Nephron (organoid): ENCODE measurements around the gene RASGRP3.

ENCODE experiments used
- H3K27ac Mint-ChIP-seq, 3 experiments: 2 replicates each; pipeline ENCODE4 v1.8.0; 2020; ENCODE audit warnings: mixed read lengths in 3 of 3, mild to moderate bottlenecking in 2 of 3, moderate library complexity in 1 of 3
- H3K27me3 Mint-ChIP-seq: 2 replicates; pipeline ENCODE4 v1.8.0; 2021; ENCODE audit warnings: low read depth, mild to moderate bottlenecking, moderate library complexity, mixed read lengths
- H3K36me3 Mint-ChIP-seq: 2 replicates; pipeline ENCODE4 v1.8.0; 2020; ENCODE audit warnings: low read depth, mixed read lengths
- H3K4me1 Mint-ChIP-seq: 2 replicates; pipeline ENCODE4 v1.8.0; 2020; ENCODE audit warnings: mixed read lengths
- H3K4me3 Mint-ChIP-seq, 3 experiments: 2 replicates each; pipeline ENCODE4 v1.8.0; 2020; ENCODE audit warnings: mild to moderate bottlenecking in 3 of 3, mixed read lengths in 3 of 3, moderate library complexity in 2 of 3
- H3K9me3 Mint-ChIP-seq: 2 replicates; pipeline ENCODE4 v1.8.0; 2020; ENCODE audit warnings: mixed read lengths
- CTCF ChIP-seq, 3 experiments: fragments of 200-600 bp; sonication (generic); IDR thresholded peaks; one replicate each; pipeline ENCODE4 v1.5.0; 2021; ENCODE audit warnings: antibody characterized with exemption in 3 of 3; ENCODE audit not compliant: unreplicated experiment in 3 of 3

RASGRP3 gene

GRCh38 chr2:33496726-33497125 lies 20.3 kb downstream of the RASGRP3 start:
- peak overlapping the region in 2 of 3 experiments; percentile 42 to 85 for H3K27ac Mint-ChIP-seq
- no peak overlapping the region for H3K4me3 Mint-ChIP-seq
- no peak for TF ChIP-seq CTCF (IDR thresholded peaks at IDR 0.05; ENCODE audit: unreplicated experiment in 3 of 3)
- H3K36me3 Mint-ChIP-seq = no peaks in the 10 kb centered on the region
- peaks cover 3% of the 10 kb centered on the region for H3K27me3 Mint-ChIP-seq
- peaks cover 2% of the 10 kb centered on the region for H3K9me3 Mint-ChIP-seq
- H3K4me1 Mint-ChIP-seq = peaks cover 19% of the 10 kb centered on the region

- Mint-ChIP-seq H3K27ac (no peak overlapping the region), H3K4me3 (no peak overlapping the region), H3K4me1 (peaks cover 19% of the 10 kb centered on the region), H3K36me3 (no peaks in the 10 kb centered on the region), H3K9me3 (peaks cover 2% of the 10 kb centered on the region), H3K27me3 (peaks cover 3% of the 10 kb centered on the region)
- TF ChIP-seq CTCF (IDR thresholded peaks at IDR 0.05; ENCODE audit: unreplicated experiment in 3 of 3) = no peak
Observed at GRCh38 chr2:33497221-33497650, 20.8 kb downstream of the RASGRP3 start.

GRCh38 chr2:33498291-33498956 lies 22.0 kb downstream of the RASGRP3 start:
- Mint-ChIP-seq H3K36me3 (no peaks in the 10 kb centered on the region), H3K27me3 (no peaks in the 10 kb centered on the region), H3K9me3 (peaks cover 2% of the 10 kb centered on the region), H3K4me1 (peaks cover 19% of the 10 kb centered on the region), H3K4me3 (no peak overlapping the region), H3K27ac (peak overlapping the region in 1 of 3 experiments; percentile 1)
- no peak for TF ChIP-seq CTCF (IDR thresholded peaks at IDR 0.05; ENCODE audit: unreplicated experiment in 3 of 3)

GRCh38 chr2:33500177-33500576 lies 23.7 kb downstream of the RASGRP3 start:
- TF ChIP-seq CTCF (IDR thresholded peaks at IDR 0.05; ENCODE audit: unreplicated experiment in 3 of 3) = no peak
- Mint-ChIP-seq H3K4me1 (peaks cover 27% of the 10 kb centered on the region), H3K9me3 (peaks cover 2% of the 10 kb centered on the region), H3K4me3 (no peak overlapping the region), H3K36me3 (no peaks in the 10 kb centered on the region), H3K27me3 (peaks cover 4% of the 10 kb centered on the region), H3K27ac (peak overlapping the region in 1 of 3 experiments; percentile 19)

- no peak for TF ChIP-seq CTCF (IDR thresholded peaks at IDR 0.05; ENCODE audit: unreplicated experiment in 3 of 3)
- H3K27me3 Mint-ChIP-seq = peaks cover 5% of the 10 kb centered on the region
- H3K9me3 Mint-ChIP-seq = peaks cover 2% of the 10 kb centered on the region
- no peak overlapping the region for H3K4me3 Mint-ChIP-seq
- H3K36me3 Mint-ChIP-seq = no peaks in the 10 kb centered on the region
- H3K4me1 Mint-ChIP-seq = peaks cover 18% of the 10 kb centered on the region
- H3K27ac Mint-ChIP-seq = no peak overlapping the region
Observed at GRCh38 chr2:33502025-33502424, 25.6 kb downstream of the RASGRP3 start.

GRCh38 chr2:33503002-33503401 lies 26.6 kb downstream of the RASGRP3 start:
- H3K4me3 Mint-ChIP-seq = no peak overlapping the region
- H3K9me3 Mint-ChIP-seq = peaks cover 2% of the 10 kb centered on the region
- no peak for TF ChIP-seq CTCF (IDR thresholded peaks at IDR 0.05; ENCODE audit: unreplicated experiment in 3 of 3)
- H3K4me1 Mint-ChIP-seq = peaks cover 18% of the 10 kb centered on the region
- no peaks in the 10 kb centered on the region for H3K36me3 Mint-ChIP-seq
- peaks cover 5% of the 10 kb centered on the region for H3K27me3 Mint-ChIP-seq
- peak overlapping the region in 1 of 3 experiments; percentile 33 for H3K27ac Mint-ChIP-seq
